Cardiac fibroblast (primary cell): ENCODE results near the gene LMOD3.

Experiments
- DNase-seq, 2 donors: peaks; one replicate each; pipeline versions ENCODE4 v3.0.0 to v3.0.0-alpha.2; 2010; ENCODE audit warnings: low read depth in 2 of 2
- H3K4me3 ChIP-seq, 2 donors: replicated peaks in 1 of 2; 1 replicate in 1 of 2; 2 replicates in 1 of 2; pipeline ENCODE4 v1.5.1; 2011; ENCODE audit warnings: low read depth in 2 of 2, low read length in 2 of 2, mild to moderate bottlenecking in 2 of 2, moderate library complexity in 1 of 2
- TF ChIP-seq, protein P1 (sequence below): IDR thresholded peaks from one replicate; pipeline ENCODE4 v1.5.1; 2011; ENCODE audit warnings: low read depth, mild to moderate bottlenecking, low read length, inconsistent platforms

LMOD3 gene

DNA sequence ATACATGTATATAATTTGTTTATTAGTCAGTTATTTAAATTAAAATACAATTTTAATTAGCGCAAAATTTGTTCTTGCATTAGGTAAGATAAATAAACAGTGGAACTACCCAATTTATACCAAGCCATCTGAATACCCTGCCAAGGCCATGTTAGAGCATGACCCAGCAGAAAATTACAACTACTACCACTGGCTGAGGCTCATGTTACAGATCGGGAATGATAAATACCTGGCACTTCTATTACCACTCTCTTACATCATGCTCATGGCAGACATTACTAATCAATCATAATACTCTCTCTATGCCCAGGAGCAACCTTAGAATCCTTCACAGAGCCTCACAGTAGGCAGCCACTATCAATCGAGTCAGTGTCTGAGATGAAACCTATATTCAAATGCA is 21.2 kb upstream of the LMOD3 start:
- DNase-seq, result peak in 1 of 2 donors; percentile 13
- TF ChIP-seq, protein P1, sequence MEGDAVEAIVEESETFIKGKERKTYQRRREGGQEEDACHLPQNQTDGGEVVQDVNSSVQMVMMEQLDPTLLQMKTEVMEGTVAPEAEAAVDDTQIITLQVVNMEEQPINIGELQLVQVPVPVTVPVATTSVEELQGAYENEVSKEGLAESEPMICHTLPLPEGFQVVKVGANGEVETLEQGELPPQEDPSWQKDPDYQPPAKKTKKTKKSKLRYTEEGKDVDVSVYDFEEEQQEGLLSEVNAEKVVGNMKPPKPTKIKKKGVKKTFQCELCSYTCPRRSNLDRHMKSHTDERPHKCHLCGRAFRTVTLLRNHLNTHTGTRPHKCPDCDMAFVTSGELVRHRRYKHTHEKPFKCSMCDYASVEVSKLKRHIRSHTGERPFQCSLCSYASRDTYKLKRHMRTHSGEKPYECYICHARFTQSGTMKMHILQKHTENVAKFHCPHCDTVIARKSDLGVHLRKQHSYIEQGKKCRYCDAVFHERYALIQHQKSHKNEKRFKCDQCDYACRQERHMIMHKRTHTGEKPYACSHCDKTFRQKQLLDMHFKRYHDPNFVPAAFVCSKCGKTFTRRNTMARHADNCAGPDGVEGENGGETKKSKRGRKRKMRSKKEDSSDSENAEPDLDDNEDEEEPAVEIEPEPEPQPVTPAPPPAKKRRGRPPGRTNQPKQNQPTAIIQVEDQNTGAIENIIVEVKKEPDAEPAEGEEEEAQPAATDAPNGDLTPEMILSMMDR, result no peak
- no peak overlapping the region for H3K4me3 ChIP-seq

DNA sequence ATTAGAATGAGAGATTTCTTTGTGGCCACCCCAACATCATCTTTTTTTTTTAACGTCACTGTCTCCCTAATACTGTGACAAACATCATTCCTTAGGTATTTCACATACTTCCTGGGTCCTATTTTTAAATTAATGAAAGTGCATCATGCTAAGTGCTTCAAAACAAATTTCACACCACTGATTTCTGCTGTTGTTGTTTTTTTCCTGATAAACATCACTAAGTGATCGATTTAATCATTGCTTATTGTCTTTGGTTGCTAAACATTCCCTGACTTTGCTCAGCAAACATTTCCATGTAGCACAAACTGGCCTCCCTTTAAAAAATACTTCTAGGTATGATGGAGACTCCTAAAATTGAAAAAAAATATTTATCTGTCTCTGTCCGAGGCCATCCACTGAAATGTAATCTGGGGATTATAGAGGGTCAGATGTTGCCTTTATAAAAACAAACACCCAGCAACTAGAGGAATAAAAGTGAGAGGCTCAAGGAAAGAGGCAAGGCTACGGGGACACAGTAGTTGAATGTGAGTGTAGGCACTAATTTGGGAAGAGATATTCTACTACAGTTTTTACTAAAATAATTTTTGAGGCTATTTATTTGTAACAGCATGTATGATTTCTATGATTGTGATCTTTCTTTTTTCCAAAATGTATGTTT is 20.5 kb upstream of the LMOD3 start:
- TF ChIP-seq, protein P1, result no peak

DNA sequence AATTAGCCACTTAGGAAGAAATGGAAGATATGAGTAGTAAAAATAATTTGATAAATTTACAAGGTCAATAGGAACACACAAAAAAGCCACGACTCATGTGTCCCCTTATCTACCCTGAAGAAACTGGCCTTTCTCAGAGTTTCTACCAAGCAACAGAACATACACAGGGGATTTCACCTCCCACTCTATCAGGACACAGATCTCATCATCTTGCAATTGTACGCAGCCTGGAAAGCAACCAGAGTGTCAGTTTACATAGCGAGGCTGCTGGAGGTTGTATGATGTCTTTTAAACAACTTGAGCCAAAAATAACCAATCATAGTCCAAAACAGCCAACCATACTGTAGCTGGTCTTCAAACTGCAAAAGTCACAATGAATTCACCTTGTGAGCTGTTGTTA is 19.7 kb upstream of the LMOD3 start:
- H3K4me3 ChIP-seq, result no peak overlapping the region
- TF ChIP-seq, protein P1, result no peak
- peak; percentile 13 to 20 for DNase-seq

More for the DNA sequence above, 20.5 kb upstream of the LMOD3 start:
- no peak for DNase-seq
- H3K4me3 ChIP-seq, result no peak overlapping the region

DNA sequence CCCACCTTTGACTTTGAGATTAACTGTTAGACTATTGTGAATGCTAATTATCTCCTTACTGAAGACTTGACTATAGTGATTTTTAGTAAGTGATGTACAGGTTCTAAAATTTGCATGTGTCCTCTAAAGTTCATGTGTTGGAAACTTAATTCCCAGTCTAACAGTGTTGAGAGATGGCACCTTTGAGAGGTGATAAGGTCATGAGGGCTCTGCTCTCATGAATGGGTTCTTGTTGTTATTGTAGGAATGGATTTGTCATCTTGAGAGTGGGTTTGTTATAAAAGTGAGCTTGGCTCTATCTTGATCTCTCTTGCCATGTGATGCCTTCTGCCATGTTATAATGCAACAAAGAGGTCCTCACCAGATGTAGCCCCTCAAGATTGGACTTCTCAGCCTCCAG is 18.9 kb upstream of the LMOD3 start:
- no peak for DNase-seq
- H3K4me3 ChIP-seq, result no peak overlapping the region
- TF ChIP-seq, protein P1, result no peak

DNA sequence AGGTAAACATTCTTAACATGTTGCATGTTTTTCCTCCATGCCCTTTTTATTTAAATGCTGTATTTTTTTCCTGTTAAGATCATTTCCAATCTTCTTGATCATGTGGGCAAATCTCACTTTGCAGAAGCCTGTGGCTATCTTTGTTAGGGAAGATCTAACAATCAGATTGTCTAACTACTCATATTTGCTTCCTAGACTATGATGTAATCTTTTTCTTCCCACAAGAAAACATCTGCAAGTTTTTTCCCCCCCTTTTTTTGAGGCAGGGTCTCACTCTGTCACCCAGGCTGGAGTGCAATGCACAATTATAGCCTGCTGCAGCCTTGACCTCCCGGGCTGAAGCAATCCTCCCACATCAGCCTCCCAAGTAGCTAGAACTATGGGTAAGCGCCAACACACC is 15.0 kb upstream of the LMOD3 start:
- H3K4me3 ChIP-seq, result no peak overlapping the region
- no peak for DNase-seq
- TF ChIP-seq, protein P1, result no peak

DNA sequence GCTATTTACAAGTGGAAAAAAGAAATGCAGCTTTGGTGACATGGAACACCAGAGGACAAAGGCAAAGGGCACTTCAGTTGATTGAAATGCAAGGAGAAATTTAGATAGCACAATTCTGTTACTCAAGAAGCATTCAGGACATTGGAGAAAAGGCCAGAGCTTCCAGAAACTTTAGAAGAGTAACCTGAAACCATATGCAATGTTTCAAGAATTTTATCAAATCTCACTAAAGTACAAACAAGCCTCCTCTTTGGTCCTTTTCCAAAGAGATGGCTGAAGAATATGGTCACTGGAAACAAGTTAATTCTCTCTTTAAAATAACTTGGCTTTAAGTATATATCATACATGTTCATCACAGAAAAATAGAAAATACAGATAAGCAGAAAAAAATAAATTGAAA is 14.6 kb upstream of the LMOD3 start:
- TF ChIP-seq, protein P1, result no peak
- no peak overlapping the region for H3K4me3 ChIP-seq
- peak in 1 of 2 donors; percentile 13 for DNase-seq

DNA sequence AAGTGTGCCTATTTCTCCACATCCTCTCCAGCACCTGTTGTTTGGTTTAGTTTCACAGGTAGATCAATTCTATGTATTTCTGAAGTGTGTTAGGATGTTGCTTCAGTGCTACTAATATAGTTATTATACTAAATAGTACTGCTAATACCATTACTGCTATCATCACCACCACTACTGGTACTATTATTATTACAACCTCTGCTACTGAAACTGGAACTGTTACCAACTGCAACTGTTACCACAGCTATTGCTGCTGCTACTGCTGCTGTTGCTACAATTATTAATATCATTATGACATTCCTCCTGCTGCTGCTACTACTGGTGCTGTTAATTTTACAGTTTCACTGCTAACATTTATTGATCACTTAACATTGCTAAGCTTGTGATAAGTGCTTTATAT is 8.3 kb upstream of the LMOD3 start:
- H3K4me3 ChIP-seq, result no peak overlapping the region
- no peak for DNase-seq
- TF ChIP-seq, protein P1, result no peak
